D341Med (cell line): ENCODE data around the gene SPATA13.
A peak's percentile ranks its signal among the peaks of the same experiment; 100 is the strongest.

Experiments used
- DNase-seq: peaks from one replicate; pipeline ENCODE4 v3.0.0; 2012; ENCODE audit warnings: low spot score

SPATA13 gene

GRCh38 chr13:24141333-24141910 lies 19.1 kb upstream of the SPATA13 start:
- DNase-seq: no peak

- no peak for DNase-seq
These were observed 18.1 kb upstream of the SPATA13 start for GRCh38 chr13:24142453-24142852.

GRCh38 chr13:24142886-24143285 lies 17.6 kb upstream of the SPATA13 start:
- DNase-seq: no peak

GRCh38 chr13:24145240-24145639 lies 15.3 kb upstream of the SPATA13 start:
- no peak for DNase-seq

GRCh38 chr13:24145674-24146073 lies 14.8 kb upstream of the SPATA13 start:
- no peak for DNase-seq

GRCh38 chr13:24146961-24147569 lies 13.5 kb upstream of the SPATA13 start:
- DNase-seq: no peak

GRCh38 chr13:24147570-24147963 lies 13.0 kb upstream of the SPATA13 start:
- DNase-seq: no peak

- DNase-seq: no peak
These were observed 11.9 kb upstream of the SPATA13 start for GRCh38 chr13:24148414-24149235.

GRCh38 chr13:24149246-24150032 lies 11.1 kb upstream of the SPATA13 start:
- no peak for DNase-seq

- no peak for DNase-seq
These were observed 9.9 kb upstream of the SPATA13 start for GRCh38 chr13:24150572-24150971.

- no peak for DNase-seq
These were observed 8.7 kb upstream of the SPATA13 start for GRCh38 chr13:24151864-24152263.

GRCh38 chr13:24152292-24153214 lies 8.0 kb upstream of the SPATA13 start:
- no peak for DNase-seq

GRCh38 chr13:24153347-24153746 lies 7.2 kb upstream of the SPATA13 start:
- DNase-seq: no peak

- DNase-seq: no peak
These were observed 6.4 kb upstream of the SPATA13 start for GRCh38 chr13:24153979-24154701.

- DNase-seq: no peak
These were observed 1.2 kb upstream of the SPATA13 start for GRCh38 chr13:24159357-24159756.

- DNase-seq: peak; percentile 60
These were observed 673 bp downstream of the SPATA13 start for GRCh38 chr13:24161010-24161775.

GRCh38 chr13:24161980-24162525 lies 1.5 kb downstream of the SPATA13 start:
- DNase-seq: no peak

GRCh38 chr13:24162604-24163003 lies 2.1 kb downstream of the SPATA13 start:
- no peak for DNase-seq

- DNase-seq: no peak
These were observed 5.2 kb downstream of the SPATA13 start for GRCh38 chr13:24165746-24166145.

GRCh38 chr13:24166561-24166960 lies 6.0 kb downstream of the SPATA13 start:
- DNase-seq: no peak
